Endothelial cell of umbilical vein (primary cell): ENCODE data around the gene ZBTB46.

Experiments
- CTCF ChIP-seq, 2 donors: IDR thresholded peaks; 1 replicate in 1 of 2; 2 replicates in 1 of 2; pipeline ENCODE4 v1.5.1; 2011; ENCODE audit warnings: low read length in 2 of 2, mild to moderate bottlenecking in 2 of 2, moderate library complexity in 2 of 2, control low read depth in 1 of 2, inconsistent platforms in 1 of 2, low read depth in 1 of 2; ENCODE audit not compliant: insufficient read depth in 1 of 2; ENCODE audit errors: extremely low read depth in 1 of 2
- EZH2 ChIP-seq: IDR thresholded peaks from 2 replicates; pipeline ENCODE4 v1.6.1; 2012; ENCODE audit warnings: borderline replicate concordance, low read depth, mild to moderate bottlenecking, moderate library complexity, low read length, inconsistent platforms; ENCODE audit not compliant: severe bottlenecking
- MAX ChIP-seq: IDR thresholded peaks from 2 replicates; pipeline ENCODE4 v1.6.1; 2011; ENCODE audit not compliant: insufficient read depth, insufficient read length
- POLR2A ChIP-seq: IDR thresholded peaks from 2 replicates; pipeline ENCODE4 v1.6.1; 2012; ENCODE audit warnings: low read depth, mild to moderate bottlenecking, control low read depth, low read length
- POLR2AphosphoS5 ChIP-seq: IDR thresholded peaks from 2 replicates; pipeline ENCODE4 v1.6.1; 2012; ENCODE audit warnings: low read depth, mild to moderate bottlenecking, control low read depth, low read length, moderate library complexity; ENCODE audit not compliant: insufficient read depth

- no peak for TF ChIP-seq POLR2A
- no peak for TF ChIP-seq POLR2AphosphoS5
- TF ChIP-seq EZH2: no peak
- TF ChIP-seq CTCF (IDR thresholded peaks at IDR 0.05; ENCODE audit: extremely low read depth in 1 of 2, insufficient read depth in 1 of 2, low read depth in 1 of 2, low read length in 2 of 2): no peak
- TF ChIP-seq MAX: no peak
Observed at GRCh38 chr20:63848003-63848911, 17.2 kb upstream of the ZBTB46 start.
